NCI-H82 (cell line): ENCODE data around the gene TKT.
"Not testable (repeated sequence)": the region's sequence is repeated elsewhere in the genome, so short reads cannot be mapped to it uniquely, and the experiment has no call there.

Experiments
- DNase-seq: peaks from one replicate; lab custom pipeline; 2025; lab: John Stamatoyannopoulos, UW

TKT gene, protein sequence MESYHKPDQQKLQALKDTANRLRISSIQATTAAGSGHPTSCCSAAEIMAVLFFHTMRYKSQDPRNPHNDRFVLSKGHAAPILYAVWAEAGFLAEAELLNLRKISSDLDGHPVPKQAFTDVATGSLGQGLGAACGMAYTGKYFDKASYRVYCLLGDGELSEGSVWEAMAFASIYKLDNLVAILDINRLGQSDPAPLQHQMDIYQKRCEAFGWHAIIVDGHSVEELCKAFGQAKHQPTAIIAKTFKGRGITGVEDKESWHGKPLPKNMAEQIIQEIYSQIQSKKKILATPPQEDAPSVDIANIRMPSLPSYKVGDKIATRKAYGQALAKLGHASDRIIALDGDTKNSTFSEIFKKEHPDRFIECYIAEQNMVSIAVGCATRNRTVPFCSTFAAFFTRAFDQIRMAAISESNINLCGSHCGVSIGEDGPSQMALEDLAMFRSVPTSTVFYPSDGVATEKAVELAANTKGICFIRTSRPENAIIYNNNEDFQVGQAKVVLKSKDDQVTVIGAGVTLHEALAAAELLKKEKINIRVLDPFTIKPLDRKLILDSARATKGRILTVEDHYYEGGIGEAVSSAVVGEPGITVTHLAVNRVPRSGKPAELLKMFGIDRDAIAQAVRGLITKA

GRCh38 chr3:53255775-53256703 is at the start of gene TKT:
Gene TKT (minus strand): TSS chr3:53256022. CDS start chr3:53255942, 80 bp downstream.
- peak; percentile 92 for DNase-seq

- DNase-seq: no peak
Measured at GRCh38 chr3:53303957-53304356, 48.1 kb upstream of the TKT start.

DNA sequence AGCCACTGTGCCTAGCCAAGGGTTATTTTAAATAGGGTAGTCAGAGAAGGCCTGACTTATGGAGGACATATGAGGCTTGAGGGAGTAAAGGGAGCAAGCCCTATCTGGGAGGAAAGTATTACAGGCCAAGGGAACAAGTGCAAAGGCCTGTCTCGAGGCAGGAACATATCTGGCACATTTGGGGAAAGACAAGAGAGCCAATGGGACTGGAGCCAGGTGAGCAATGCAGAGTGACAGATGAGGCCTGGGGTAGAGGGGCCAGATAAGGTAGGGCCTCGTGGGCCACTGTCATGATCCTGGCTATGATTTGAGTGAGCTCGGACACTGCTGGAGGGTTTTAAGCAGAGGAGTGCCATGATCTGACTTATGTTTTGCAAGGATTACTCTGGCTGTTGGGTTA is 47.7 kb upstream of the TKT start:
- DNase-seq: no peak

DNA sequence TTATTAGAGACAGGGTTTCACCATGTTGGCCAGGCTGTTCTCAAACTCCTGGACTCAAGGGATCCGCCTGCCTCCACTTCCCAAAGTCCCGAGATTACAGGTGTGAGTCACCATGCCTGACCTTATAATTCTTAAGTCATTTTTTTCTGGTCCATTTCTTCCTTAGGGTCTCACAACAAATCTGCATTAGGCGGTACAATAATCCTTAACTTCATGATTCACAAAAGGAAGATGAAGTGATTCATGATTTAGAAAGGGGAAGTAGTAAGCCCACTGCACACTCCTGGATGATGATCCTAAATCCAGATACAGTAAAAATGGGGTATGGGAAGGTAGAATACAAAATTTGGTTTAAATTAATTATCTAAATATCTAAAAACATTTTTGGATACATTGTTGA is 45.0 kb upstream of the TKT start:
- no peak for DNase-seq

DNA sequence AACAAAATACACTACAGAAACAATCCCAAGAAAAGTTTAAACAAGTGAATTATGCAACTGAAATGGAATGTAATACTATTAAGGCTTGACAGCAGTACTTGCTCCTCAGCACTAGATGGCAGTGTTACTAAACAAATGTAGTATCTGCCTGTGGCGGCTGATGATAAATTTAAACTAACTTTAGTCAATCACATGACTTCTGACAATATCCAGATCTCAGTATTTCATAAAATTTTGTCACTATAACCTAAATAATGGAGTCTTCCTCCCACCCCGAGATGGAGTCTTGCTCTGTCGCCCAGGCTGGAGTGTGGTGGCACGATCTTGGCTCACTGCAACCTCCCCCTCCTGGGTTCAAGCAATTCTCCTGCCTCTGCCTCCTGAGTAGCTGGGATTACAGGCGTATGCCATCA is 43.8 kb upstream of the TKT start:
- DNase-seq: peak; percentile 50

DNA sequence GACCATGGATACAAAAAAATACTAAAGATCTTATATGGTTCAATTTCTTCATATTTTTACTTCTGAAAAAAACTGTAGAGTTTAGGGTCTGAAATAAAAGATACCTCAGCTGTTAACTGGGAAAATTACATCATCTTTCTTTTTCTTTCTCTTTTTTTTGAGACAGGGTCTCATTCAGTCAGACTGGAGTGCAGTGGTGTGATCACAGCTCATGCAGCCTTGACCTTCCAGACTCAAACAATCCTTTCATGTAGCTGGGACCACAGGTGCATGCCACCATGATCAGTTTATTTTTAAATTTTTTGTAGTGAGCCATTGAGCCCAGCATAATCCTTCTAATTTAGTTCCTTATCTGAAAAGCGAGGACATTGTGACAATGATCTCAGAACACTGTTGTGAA is 39.6 kb upstream of the TKT start:
- DNase-seq: no peak

- DNase-seq: no peak
Measured at GRCh38 chr3:53293867-53294266, 38.0 kb upstream of the TKT start.

- DNase-seq: no peak
Measured at GRCh38 chr3:53288214-53288613, 32.4 kb upstream of the TKT start.

- DNase-seq: no peak
Measured at GRCh38 chr3:53287131-53287629, 31.4 kb upstream of the TKT start.

DNA sequence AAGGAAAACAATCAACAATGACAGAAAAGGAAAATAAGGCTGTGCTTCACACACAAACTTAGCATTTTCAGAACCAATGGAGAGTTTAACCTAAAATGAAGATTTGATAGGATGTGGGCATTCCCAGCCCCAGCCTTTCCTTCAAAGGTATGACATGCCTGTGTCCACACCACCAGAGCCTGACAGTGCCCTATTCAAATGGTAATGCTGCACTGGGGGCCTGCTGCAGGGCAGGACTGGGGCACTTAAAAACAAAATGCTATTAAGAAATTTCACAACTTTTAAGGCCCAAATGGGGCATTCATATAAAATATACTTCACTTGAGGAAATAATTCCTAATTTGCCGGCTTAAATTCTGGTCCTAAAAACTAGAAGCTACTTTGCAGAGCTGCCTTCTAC is 30.9 kb upstream of the TKT start:
- no peak for DNase-seq

- no peak for DNase-seq
Measured at GRCh38 chr3:53282581-53282980, 26.8 kb upstream of the TKT start.

- DNase-seq: no peak
Measured at GRCh38 chr3:53278667-53279066, 22.8 kb upstream of the TKT start.

DNA sequence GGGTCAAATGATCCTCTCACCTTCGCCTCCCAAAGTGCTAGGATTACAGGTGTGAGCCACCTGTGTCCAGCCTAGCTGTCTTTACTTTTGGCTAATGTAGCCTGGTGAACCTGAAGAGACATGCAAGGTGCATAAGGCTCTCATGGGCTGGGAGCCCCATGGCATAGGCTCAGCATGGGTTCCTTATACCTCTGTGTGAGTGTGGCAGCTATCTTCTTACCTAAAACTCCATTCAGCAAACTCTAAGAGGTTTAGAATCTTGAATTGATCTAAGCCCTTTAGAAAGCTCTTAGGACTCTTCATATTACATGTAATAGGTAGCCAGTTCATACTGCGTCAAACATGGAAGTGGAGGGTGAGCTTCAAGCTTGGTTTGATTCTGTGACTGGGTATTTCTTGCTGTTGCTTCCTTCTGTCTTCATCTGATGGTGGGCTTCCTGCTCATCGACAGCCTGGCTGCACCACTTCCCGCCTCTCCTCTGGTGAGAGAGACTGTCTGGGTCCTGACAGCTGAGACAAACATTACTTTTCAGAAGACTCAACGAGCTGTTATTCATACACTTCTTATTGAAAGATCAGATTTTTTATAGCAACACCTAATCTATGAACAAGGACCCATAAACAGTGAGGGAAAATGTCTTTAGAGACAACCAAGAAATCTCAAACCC is 19.2 kb upstream of the TKT start:
- DNase-seq: no peak

- DNase-seq: no peak
Measured at GRCh38 chr3:53273146-53273670, 17.4 kb upstream of the TKT start.

GRCh38 chr3:53269888-53270880 is 14.4 kb upstream of the TKT start:
- DNase-seq: peak; percentile 78

DNA sequence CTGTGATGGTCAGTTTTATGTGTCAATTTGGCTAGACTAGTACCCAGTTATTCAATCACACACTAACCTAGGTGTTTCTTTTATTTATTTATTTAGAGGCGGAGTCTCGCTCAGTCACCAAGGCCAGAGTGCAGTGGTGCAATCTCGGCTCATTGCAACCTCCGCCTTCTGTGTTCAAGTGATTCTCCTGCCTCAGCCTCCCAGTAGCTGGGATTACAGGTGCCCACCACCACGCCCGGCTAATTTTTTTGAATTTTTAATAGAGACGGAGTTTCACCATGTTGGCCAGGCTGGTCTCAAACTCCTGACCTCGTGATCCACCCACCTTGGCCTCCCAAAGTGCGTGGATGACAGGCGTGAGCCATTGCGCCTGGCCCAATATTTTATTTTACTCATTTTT is 13.4 kb upstream of the TKT start:
- DNase-seq: not testable (repeated sequence)

GRCh38 chr3:53267766-53268165 is 11.9 kb upstream of the TKT start:
- DNase-seq: no peak

DNA sequence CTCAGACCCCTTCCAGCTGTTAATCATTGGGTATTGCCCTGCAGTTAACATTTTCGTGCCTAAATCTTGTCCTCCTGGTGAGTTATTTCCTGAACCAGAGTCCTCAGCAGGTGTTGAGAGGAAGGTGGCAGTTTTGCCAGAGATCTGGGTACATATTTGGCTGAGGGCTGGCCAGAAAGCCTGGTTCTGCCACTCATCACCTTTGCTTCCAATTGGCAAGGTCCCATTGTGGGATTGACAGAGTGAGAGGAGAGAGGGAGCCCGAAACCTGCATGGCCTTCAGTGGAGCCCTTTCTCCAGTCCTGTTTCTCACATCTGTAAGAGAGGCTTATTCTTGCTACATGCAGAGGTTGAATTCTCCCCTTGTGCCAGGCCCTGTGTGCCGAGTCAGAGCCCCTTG is 8.9 kb upstream of the TKT start:
- no peak for DNase-seq

DNA sequence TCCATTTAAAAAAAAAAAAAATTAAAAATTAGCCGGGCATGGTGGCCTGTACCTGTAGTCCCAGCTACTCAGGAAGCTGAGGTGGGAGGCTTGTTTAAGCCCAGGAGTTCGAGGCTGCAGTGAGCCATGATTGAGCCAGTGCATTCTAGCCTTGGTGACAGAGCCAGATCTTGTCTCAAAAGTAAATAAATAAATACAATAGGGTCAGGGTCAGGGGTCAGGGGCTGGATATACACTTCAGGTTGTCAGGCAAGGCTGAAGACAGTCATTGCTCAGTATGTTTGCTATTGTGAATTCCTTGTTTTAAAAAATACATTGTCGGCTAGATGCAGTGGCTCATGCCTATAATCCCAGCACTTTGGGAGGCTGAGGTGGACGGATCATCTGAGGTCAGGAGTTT is 8.1 kb upstream of the TKT start:
- DNase-seq: no peak

DNA sequence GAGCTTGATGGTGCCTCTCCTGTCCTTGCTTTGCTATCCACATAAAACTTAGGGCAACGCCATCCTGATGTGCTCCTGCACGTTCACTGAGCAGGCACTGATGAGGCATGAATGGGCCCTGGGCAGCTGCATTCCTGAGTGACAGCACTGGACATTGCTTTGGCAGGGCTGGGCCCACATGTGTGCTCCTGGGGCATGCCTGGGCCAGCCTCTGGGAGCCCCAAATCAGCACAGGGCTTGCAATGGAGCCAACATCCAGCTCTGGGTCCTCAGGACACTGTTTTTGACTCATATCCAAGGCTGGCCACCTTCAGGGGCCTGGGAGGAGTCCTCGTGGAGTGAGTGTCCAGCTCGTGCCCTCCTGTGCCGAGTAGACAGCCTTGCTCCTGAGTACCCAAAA is 5.9 kb upstream of the TKT start:
- DNase-seq: no peak
